Left lung (tissue), 10 donors: ENCODE measurements around the gene MAPT. TPM values are rescaled to one million over a fixed set of nuclear protein-coding genes. Genes with fewer than 3 reads are reported as not detected.

ENCODE experiments used
- ATAC-seq: fragments of 200-7000 bp; cut with Tn5 transposase; one replicate; pipeline ENCODE4 v1.9.1; 2020; ENCODE audit warnings: moderate library complexity
- DNase-seq, 4 donors: peaks; one replicate each; pipeline ENCODE4 v3.0.0-alpha.2; 2013 to 2020
- H3K27ac ChIP-seq, 2 donors: fragments of 200-600 bp; sonication (generic) in 1 of 2; one replicate each; pipeline versions ENCODE4 v1.5.0 to v1.8.0; 2020 to 2021
- H3K27me3 ChIP-seq, 2 donors: fragments of 200-600 bp; sonication (generic) in 1 of 2; one replicate each; pipeline versions ENCODE4 v1.5.0 to v1.8.0; 2020 to 2021
- H3K36me3 ChIP-seq, 2 donors: fragments of 200-600 bp; sonication (generic) in 1 of 2; one replicate each; pipeline versions ENCODE4 v1.5.0 to v1.8.0; 2020 to 2021
- H3K4me1 ChIP-seq, 2 donors: fragments of 200-600 bp; one replicate each; pipeline ENCODE4 v1.8.0; 2021
- H3K4me3 ChIP-seq, 2 donors: fragments of 200-600 bp; sonication (generic) in 1 of 2; one replicate each; pipeline versions ENCODE4 v1.5.0 to v1.8.0; 2020 to 2021; ENCODE audit warnings: mild to moderate bottlenecking in 1 of 2
- H3K9me3 ChIP-seq, 2 donors: fragments of 200-600 bp; sonication (generic) in 1 of 2; one replicate each; pipeline versions ENCODE4 v1.5.0 to v1.8.0; 2020 to 2021
- CTCF ChIP-seq, 2 donors: fragments of 200-600 bp; sonication (generic) in 1 of 2; IDR thresholded peaks; one replicate each; pipeline versions ENCODE4 v1.5.0 to v1.8.0; 2021; ENCODE audit warnings: antibody characterized with exemption in 2 of 2
- intact Hi-C, 2 donors: fragments of 100-400 bp; cut with DNase I; formaldehyde crosslinking; loops; one replicate each; pipeline versions ENCODE4 v1.11.2 to v1.14.2; 2022
- polyA plus RNA-seq, 6 donors: library from polyadenylated mRNA; unstranded; fragments of 120-200 nt; gene quantifications; one replicate each; pipeline ENCODE4 v1.2.1, GENCODE V29; 2013; ENCODE audit not compliant: insufficient read length in 6 of 6
- total RNA-seq, 2 donors: library from RNA; stranded (reverse); fragmentation: NEBNext Ultra II Directional; extraction: Animal tissue kit (Norgen Biotek cat#: 25700); gene quantifications; one replicate each; pipeline ENCODE4 v1.2.1, GENCODE V29; 2021
- donor health status: DM: no; HTN: yes; CAD: no.
- donor health status: DM: no; HTN: no; CAD: no.

Gene MAPT
- total and polyA plus RNA-seq, 8 donors = 0.99 to 7.7 (median 5.5) TPM

GRCh38 chr17:45874151-45874550 is 20.2 kb upstream of the MAPT start:
- DNase-seq (no peak), ATAC-seq (no peak)
- Histone ChIP-seq H3K4me1 (no peaks in the 10 kb centered on the region), H3K36me3 (no peaks in the 10 kb centered on the region), H3K27me3 (peaks cover 0 to 46% of the 10 kb centered on the region in 2 donors), H3K4me3 (no peak overlapping the region), H3K27ac (no peak overlapping the region), H3K9me3 (no peaks in the 10 kb centered on the region)
- TF ChIP-seq CTCF (IDR thresholded peaks at IDR 0.05) = no peak
- intact Hi-C loops = no loop called here

DNA sequence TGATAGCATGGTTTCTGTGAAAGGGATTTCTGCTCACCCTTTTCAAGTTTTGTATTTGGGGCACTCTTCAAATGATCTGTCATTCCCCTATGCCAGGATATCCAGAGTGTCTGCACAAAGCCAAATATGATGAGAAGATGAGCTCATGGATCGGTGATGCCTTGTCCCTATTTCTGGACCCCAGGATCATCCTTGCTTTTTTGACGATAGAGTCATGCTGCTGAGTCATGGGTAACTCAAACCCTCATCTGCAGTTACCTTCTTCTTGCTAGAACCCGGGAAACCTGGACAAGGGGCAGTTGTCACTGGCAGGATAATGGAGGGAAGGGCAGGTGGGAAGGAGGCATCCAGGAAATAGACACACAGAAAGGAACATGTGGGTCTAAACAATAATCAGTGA is 17.8 kb upstream of the MAPT start:
- intact Hi-C loops = no loop called here

GRCh38 chr17:45877467-45877866 is 16.9 kb upstream of the MAPT start:
- no peaks in the 10 kb centered on the region for H3K4me1 ChIP-seq
- no peaks in the 10 kb centered on the region for H3K36me3 ChIP-seq
- H3K4me3 ChIP-seq = no peak overlapping the region
- ATAC-seq = no peak
- TF ChIP-seq CTCF (IDR thresholded peaks at IDR 0.05) = no peak
- H3K27me3 ChIP-seq = peaks cover 0 to 32% of the 10 kb centered on the region in 2 donors
- no peaks in the 10 kb centered on the region for H3K9me3 ChIP-seq
- intact Hi-C loops = no loop called here
- no peak for DNase-seq
- no peak overlapping the region for H3K27ac ChIP-seq

More for the DNA sequence above, 17.8 kb upstream of the MAPT start:
- no peaks in the 10 kb centered on the region for H3K36me3 ChIP-seq
- H3K27ac ChIP-seq = no peak overlapping the region
- TF ChIP-seq CTCF (IDR thresholded peaks at IDR 0.05) = no peak
- no peaks in the 10 kb centered on the region for H3K4me1 ChIP-seq
- no peak overlapping the region for H3K4me3 ChIP-seq
- peaks cover 0 to 39% of the 10 kb centered on the region in 2 donors for H3K27me3 ChIP-seq
- no peaks in the 10 kb centered on the region for H3K9me3 ChIP-seq
- DNase-seq = no peak
- no peak for ATAC-seq

GRCh38 chr17:45883063-45883462 is 11.3 kb upstream of the MAPT start:
- H3K36me3 ChIP-seq = no peaks in the 10 kb centered on the region
- H3K27ac ChIP-seq = no peak overlapping the region
- no peak for TF ChIP-seq CTCF (IDR thresholded peaks at IDR 0.05)
- DNase-seq = no peak
- peaks cover 0 to 5% of the 10 kb centered on the region in 2 donors for H3K9me3 ChIP-seq
- H3K4me3 ChIP-seq = no peak overlapping the region
- ATAC-seq = no peak
- H3K27me3 ChIP-seq = peaks cover 0 to under 1% of the 10 kb centered on the region in 2 donors
- no peaks in the 10 kb centered on the region for H3K4me1 ChIP-seq
- intact Hi-C loops = no loop called here

GRCh38 chr17:45886852-45887251 is 7.5 kb upstream of the MAPT start:
- DNase-seq (no peak), ATAC-seq (no peak)
- H3K9me3 ChIP-seq = peaks cover 0 to 5% of the 10 kb centered on the region in 2 donors
- H3K4me1 ChIP-seq = no peaks in the 10 kb centered on the region
- no peak overlapping the region for H3K27ac ChIP-seq
- TF ChIP-seq CTCF (IDR thresholded peaks at IDR 0.05) = no peak
- no peaks in the 10 kb centered on the region for H3K36me3 ChIP-seq
- no peak overlapping the region for H3K4me3 ChIP-seq
- H3K27me3 ChIP-seq = peaks cover 5 to 15% of the 10 kb centered on the region in 2 donors
- intact Hi-C loops = no loop called here
